Thyroid gland (tissue), 4 donors: ENCODE results near the gene ABCA2.

Experiments used
- POLR2A ChIP-seq, 2 donors: fragments of 450-650 bp; IDR thresholded peaks; one replicate each; pipeline ENCODE4 v1.6.1; 2017; ENCODE audit warnings: antibody characterized with exemption in 2 of 2, mild to moderate bottlenecking in 2 of 2, moderate library complexity in 1 of 2
- TF ChIP-seq, protein P1 (sequence below), 6 experiments: fragments of 200-600 bp in 3 of 6; fragments of 450-650 bp in 3 of 6; sonication (generic) in 3 of 6; IDR thresholded peaks; one replicate each; pipeline ENCODE4 v1.5.1; 2016 to 2019; ENCODE audit warnings: antibody characterized with exemption in 6 of 6, mild to moderate bottlenecking in 2 of 6, inconsistent platforms in 1 of 6, moderate library complexity in 1 of 6

DNA sequence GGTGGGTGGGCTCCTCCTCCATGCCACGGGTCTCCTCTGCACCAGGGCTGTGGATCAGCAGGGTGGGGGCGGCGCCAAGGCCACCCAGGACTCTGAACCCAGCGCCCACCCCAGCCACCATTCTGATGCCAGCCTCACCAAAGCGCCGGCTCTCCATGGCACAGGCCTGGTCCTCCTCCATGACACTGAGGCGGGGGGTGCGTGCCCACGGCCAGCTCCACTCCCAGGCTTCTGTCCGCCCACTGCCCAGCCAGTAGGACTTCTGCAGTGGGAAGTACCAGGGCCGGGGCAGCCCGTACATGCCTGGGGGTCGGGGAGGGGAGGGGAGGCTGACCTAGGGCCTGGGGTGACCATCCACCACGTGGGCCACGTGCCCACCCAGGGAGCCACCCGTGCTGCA is 11.6 kb downstream of the ABCA2 start:
- TF ChIP-seq, protein P1, sequence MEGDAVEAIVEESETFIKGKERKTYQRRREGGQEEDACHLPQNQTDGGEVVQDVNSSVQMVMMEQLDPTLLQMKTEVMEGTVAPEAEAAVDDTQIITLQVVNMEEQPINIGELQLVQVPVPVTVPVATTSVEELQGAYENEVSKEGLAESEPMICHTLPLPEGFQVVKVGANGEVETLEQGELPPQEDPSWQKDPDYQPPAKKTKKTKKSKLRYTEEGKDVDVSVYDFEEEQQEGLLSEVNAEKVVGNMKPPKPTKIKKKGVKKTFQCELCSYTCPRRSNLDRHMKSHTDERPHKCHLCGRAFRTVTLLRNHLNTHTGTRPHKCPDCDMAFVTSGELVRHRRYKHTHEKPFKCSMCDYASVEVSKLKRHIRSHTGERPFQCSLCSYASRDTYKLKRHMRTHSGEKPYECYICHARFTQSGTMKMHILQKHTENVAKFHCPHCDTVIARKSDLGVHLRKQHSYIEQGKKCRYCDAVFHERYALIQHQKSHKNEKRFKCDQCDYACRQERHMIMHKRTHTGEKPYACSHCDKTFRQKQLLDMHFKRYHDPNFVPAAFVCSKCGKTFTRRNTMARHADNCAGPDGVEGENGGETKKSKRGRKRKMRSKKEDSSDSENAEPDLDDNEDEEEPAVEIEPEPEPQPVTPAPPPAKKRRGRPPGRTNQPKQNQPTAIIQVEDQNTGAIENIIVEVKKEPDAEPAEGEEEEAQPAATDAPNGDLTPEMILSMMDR (IDR thresholded peaks at IDR 0.05): no peak
- TF ChIP-seq POLR2A (IDR thresholded peaks at IDR 0.05): no peak
